ENCODE data around the gene ZNF619. TPM values are rescaled to one million over a fixed set of nuclear protein-coding genes. Genes with fewer than 3 reads are reported as not detected.
A peak's percentile ranks its signal among the peaks of the same experiment; 100 is the strongest.

ZNF619 gene
- total and polyA plus RNA-seq, 2 of the 4 experiments (the other 2 are of a cell fraction) = 2.0 to 4.8 TPM

- H3K23ac ChIP-seq (ENCODE audit: low read depth, low read length) = no peak overlapping the region
- TF ChIP-seq ELK1 (IDR thresholded peaks at IDR 0.05; ENCODE audit: borderline replicate concordance, low read depth, low read length) (no peak), RCOR1 (IDR thresholded peaks at IDR 0.05; ENCODE audit: insufficient replicate concordance, low read length) (no peak), USF2 (IDR thresholded peaks at IDR 0.05; ENCODE audit: low read depth, low read length) (no peak), MXI1 (IDR thresholded peaks at IDR 0.05; ENCODE audit: borderline replicate concordance, low read depth, low read length) (no peak), RAD21 (IDR thresholded peaks at IDR 0.05; ENCODE audit: low read length) (no peak), POLR2A (IDR thresholded peaks at IDR 0.05; ENCODE audit: low read depth, low read length) (no peak), NFE2L2 (IDR thresholded peaks at IDR 0.05; ENCODE audit: low read depth, low read length) (no peak), BHLHE40 (IDR thresholded peaks at IDR 0.05; ENCODE audit: low read depth, low read length) (no peak), CEBPB (IDR thresholded peaks at IDR 0.05; ENCODE audit: low read depth, low read length) (no peak), RFX5 (IDR thresholded peaks at IDR 0.05; ENCODE audit: low read depth, low read length) (no peak), MAFK (IDR thresholded peaks at IDR 0.05; ENCODE audit: low read depth, low read length) (no peak), FOS (IDR thresholded peaks at IDR 0.05; ENCODE audit: low read depth, low read length) (no peak), CTCF (conservative IDR thresholded peaks at IDR 0.05; ENCODE audit: low read depth, low read length) (no peak), SMC3 (IDR thresholded peaks at IDR 0.05; ENCODE audit: low read depth, low read length) (no peak), CHD1 (IDR thresholded peaks at IDR 0.05; ENCODE audit: low read depth, low read length) (no peak), MAZ (IDR thresholded peaks at IDR 0.05; ENCODE audit: borderline replicate concordance, low read depth, low read length) (no peak)
- H2BK20ac ChIP-seq (ENCODE audit: low read depth, low read length) = no peak overlapping the region
- H4K8ac ChIP-seq (ENCODE audit: low read depth in 2 of 2, low read length in 2 of 2) = peak overlapping the region; percentile 91 to 93
- no peaks in the 10 kb centered on the region for H3K27me3 ChIP-seq (ENCODE audit: control insufficient read depth, insufficient read depth, low read length)
- ChIA-PET POLR2A (ENCODE audit: unreplicated experiment) (no interaction called here), CTCF (no interaction called here)
- H2AK5ac ChIP-seq (ENCODE audit: low read depth, low read length) = no peak overlapping the region
- H3K9ac ChIP-seq (ENCODE audit: low read depth, low read length) = no peak overlapping the region
- dilution Hi-C loops (cut with HindIII; ENCODE audit: low sequenced_read_pairs, unreplicated experiment) (no loop called here), intact Hi-C loops (cut with micrococcal nuclease) (loop anchor here (2.0 to 5.0 kb wide), 2 partner anchors 73 to 140 kb away; partner anchors contain the start of gene ZNF621), in situ Hi-C loops (cut with MboI; ENCODE audit: low sequenced_read_pairs) (no loop called here)
- no peak overlapping the region for H2AFZ ChIP-seq (replicated peaks; ENCODE audit: low read length, poor library complexity)
- H3K14ac ChIP-seq (replicated peaks; ENCODE audit: low read depth, low read length) = no peak overlapping the region; the same call in 1 of the 2 replicates
- H3K4me2 ChIP-seq (ENCODE audit: low read depth, low read length) = peak overlapping the region; percentile 87
- no peak overlapping the region for H2BK15ac ChIP-seq (ENCODE audit: low read depth, low read length)
- no peak overlapping the region for H2AK9ac ChIP-seq (replicated peaks; ENCODE audit: low read depth, low read length, poor library complexity)
- DNase-seq (no peak), ATAC-seq (ENCODE audit: low read depth) (no peak)
- no peak overlapping the region for H2BK120ac ChIP-seq (ENCODE audit: low read depth, low read length)
- peak overlapping the region; percentile 72; the same call in 1 of the 2 replicates for H3K4me3 ChIP-seq (ENCODE audit: insufficient read depth, low read depth, low read length)
- no TSS peak for BruUV-seq (replicated peaks)
- H4K20me1 ChIP-seq (ENCODE audit: insufficient read depth, low read length) = no peaks in the 10 kb centered on the region
- no peaks in the 10 kb centered on the region for H3K9me1 ChIP-seq (ENCODE audit: insufficient read depth, low read length)
- H3K18ac ChIP-seq (ENCODE audit: low read depth, low read length) = no peak overlapping the region
- H3K9me3 ChIP-seq (ENCODE audit: control insufficient read depth, insufficient read depth, low read length) = no peaks in the 10 kb centered on the region
- peaks cover 1% of the 10 kb centered on the region; the same call in 1 of the 2 replicates for H3K36me3 ChIP-seq (ENCODE audit: control insufficient read depth, insufficient read depth, low read length)
- H3K4ac ChIP-seq (ENCODE audit: low read depth, low read length) = no peak overlapping the region; the same call in 1 of the 2 replicates
- H2BK5ac ChIP-seq (ENCODE audit: low read depth, low read length, poor library complexity, severe bottlenecking) = no peak overlapping the region
- 100% methylated on average over 1 of the region's 1 CpG; no CpG with 5 or more reads in 1 of the 2 experiments for WGBS, 2 experiments (ENCODE audit: extremely low coverage in 2 of 2, insufficient read length in 1 of 2)
- peak overlapping the region; percentile 52; the same call in 1 of the 2 replicates for H4K5ac ChIP-seq (ENCODE audit: low read depth, low read length)
- no peak overlapping the region for H3K56ac ChIP-seq (ENCODE audit: extremely low read depth, insufficient read depth, low read length)
- H3K27ac ChIP-seq (ENCODE audit: insufficient read depth, low read length) = no peak overlapping the region
- H4K91ac ChIP-seq (ENCODE audit: insufficient read depth, low read depth, low read length) = no peak overlapping the region
- H3K79me1 ChIP-seq (ENCODE audit: low read depth in 1 of 2, low read length in 2 of 2) = peaks cover 5 to 10% of the 10 kb centered on the region in 2 experiments; a peak in 1 of 4 replicates
- no peaks in the 10 kb centered on the region for H3K4me1 ChIP-seq (ENCODE audit: control insufficient read depth, insufficient read depth, low read length)
These were observed 24.9 kb upstream of the ZNF619 start for GRCh38 chr3:40452057-40452456.
